H1 (cell line): ENCODE data around the gene MEGF11. TPM values are rescaled to one million over a fixed set of nuclear protein-coding genes. Genes with fewer than 3 reads are reported as not detected.

ENCODE experiments used
- CTCF ChIA-PET: fragments of 300-600 bp; sonication (Branson Sonifier 250); formaldehyde crosslinking; loops from one replicate; lab custom pipeline; 2021; ENCODE audit not compliant: partially characterized antibody; lab: Charles Lee
- POLR2A ChIA-PET: fragments of 300-600 bp; sonication (Branson Sonifier 250); formaldehyde crosslinking; loops from one replicate; lab custom pipeline; 2021; ENCODE audit warnings: inconsistent platforms; ENCODE audit not compliant: partially characterized antibody; lab: Charles Lee
- DNase-seq, 2 experiments: peaks; one replicate each; pipeline versions ENCODE4 v3.0.0 to v3.0.0-alpha.2; 2010 to 2022; ENCODE audit warnings: low spot score in 2 of 2, low read depth in 1 of 2, mixed read lengths in 1 of 2
- FAIRE-seq: peaks from 2 replicates; lab custom pipeline; 2011; peaks lifted over from hg19 to GRCh38; lab: Jason Lieb, UNC
- H2AFZ ChIP-seq: 2 replicates; pipeline ENCODE4 v1.8.1; 2012; ENCODE audit warnings: low read length, inconsistent platforms
- H2AK5ac ChIP-seq: 2 replicates; pipeline ENCODE4 v1.6.1; 2013; ENCODE audit warnings: low read depth, low read length
- H2BK120ac ChIP-seq: replicated peaks from 2 replicates; pipeline ENCODE3; 2013; ENCODE audit warnings: low read depth, low read length, inconsistent platforms
- H2BK12ac ChIP-seq: 2 replicates; pipeline ENCODE4 v1.6.1; 2013; ENCODE audit warnings: low read depth, low read length
- H2BK15ac ChIP-seq: 2 replicates; pipeline ENCODE4 v1.6.1; 2013; ENCODE audit warnings: low read length
- H2BK20ac ChIP-seq: 2 replicates; pipeline ENCODE4 v1.6.1; 2013; ENCODE audit warnings: low read length
- H2BK5ac ChIP-seq: 2 replicates; pipeline ENCODE4 v1.6.1; 2013; ENCODE audit warnings: low read depth, low read length
- H3K14ac ChIP-seq: 2 replicates; pipeline ENCODE4 v1.6.1; 2013; ENCODE audit warnings: inconsistent platforms; ENCODE audit not compliant: insufficient read length
- H3K18ac ChIP-seq: 2 replicates; pipeline ENCODE4 v1.6.1; 2013; ENCODE audit warnings: low read length; ENCODE audit errors: extremely low read depth
- H3K23ac ChIP-seq: 2 replicates; pipeline ENCODE4 v1.6.1; 2013; ENCODE audit warnings: inconsistent platforms; ENCODE audit not compliant: insufficient read length
- H3K23me2 ChIP-seq: 2 replicates; pipeline ENCODE4 v1.6.1; 2013; ENCODE audit warnings: low read depth, low read length
- H3K27ac ChIP-seq: 2 replicates; pipeline ENCODE4 v1.6.1; 2011; ENCODE audit warnings: low read depth, low read length, inconsistent platforms
- H3K27me3 ChIP-seq, 4 experiments: replicated peaks in 1 of 4; 1 replicate in 1 of 4; 2 replicates in 3 of 4; pipeline versions ENCODE4 v1.6.1 to v1.8.1; 2011 to 2013; ENCODE audit warnings: low read length in 3 of 4, mild to moderate bottlenecking in 3 of 4, inconsistent platforms in 2 of 4, mixed read lengths in 2 of 4, moderate library complexity in 1 of 4; ENCODE audit not compliant: control insufficient read depth in 3 of 4, insufficient read depth in 3 of 4; ENCODE audit errors: extremely low read depth in 1 of 4
- H3K36me3 ChIP-seq, 4 experiments: 2 replicates each; pipeline versions ENCODE4 v1.6.1 to v1.8.1; 2011 to 2013; ENCODE audit warnings: mild to moderate bottlenecking in 4 of 4, low read length in 3 of 4, moderate library complexity in 2 of 4, control low read depth in 1 of 4, inconsistent platforms in 1 of 4; ENCODE audit not compliant: insufficient read depth in 4 of 4, control insufficient read depth in 2 of 4
- H3K4ac ChIP-seq: replicated peaks from 2 replicates; pipeline ENCODE3; 2013; ENCODE audit warnings: low read length, low read depth, mixed read lengths, inconsistent platforms; ENCODE audit not compliant: insufficient read length
- H3K4me1 ChIP-seq, 4 experiments: replicated peaks in 1 of 4; 1 replicate in 1 of 4; 2 replicates in 3 of 4; pipeline versions ENCODE4 v1.6.1 to v1.8.1; 2011 to 2013; ENCODE audit warnings: low read length in 3 of 4, inconsistent platforms in 2 of 4, mixed read lengths in 1 of 4; ENCODE audit not compliant: insufficient read depth in 4 of 4, control insufficient read depth in 3 of 4
- H3K4me2 ChIP-seq, 2 experiments: 2 replicates each; pipeline versions ENCODE4 v1.6.1 to v1.8.1; 2011 to 2013; ENCODE audit warnings: low read depth in 2 of 2, low read length in 2 of 2, control low read depth in 1 of 2, inconsistent platforms in 1 of 2, mild to moderate bottlenecking in 1 of 2; ENCODE audit not compliant: insufficient read depth in 1 of 2
- H3K4me3 ChIP-seq, 4 experiments: fragments of 200-600, 300-600 bp in 1 of 4; sonication (generic), shearing (Covaris generic), sonication (Bioruptor Twin) in 1 of 4; 2 replicates each; pipeline versions ENCODE4 v1.5.1 to v1.8.1; 2011 to 2016; ENCODE audit warnings: low read length in 4 of 4, low read depth in 3 of 4, control low read depth in 2 of 4, inconsistent platforms in 2 of 4, mild to moderate bottlenecking in 2 of 4, mixed read lengths in 1 of 4, moderate library complexity in 1 of 4; ENCODE audit not compliant: insufficient read depth in 2 of 4; ENCODE audit errors: extremely low read depth in 1 of 4
- H3K56ac ChIP-seq: replicated peaks from 2 replicates; pipeline ENCODE3; 2013; ENCODE audit warnings: low read depth, mild to moderate bottlenecking, mixed read lengths, low read length, inconsistent platforms; ENCODE audit not compliant: insufficient read length
- H3K79me1 ChIP-seq: 2 replicates; pipeline ENCODE4 v1.6.1; 2013; ENCODE audit warnings: low read depth, low read length, control low read depth
- H3K79me2 ChIP-seq, 2 experiments: 2 replicates each; pipeline versions ENCODE4 v1.6.1 to v1.8.1; 2012 to 2013; ENCODE audit warnings: low read length in 2 of 2, mild to moderate bottlenecking in 2 of 2, inconsistent platforms in 1 of 2; ENCODE audit not compliant: insufficient read depth in 2 of 2, control insufficient read depth in 1 of 2
- H3K9ac ChIP-seq, 4 experiments: replicated peaks in 1 of 4; 1 replicate in 1 of 4; 2 replicates in 3 of 4; pipeline versions ENCODE4 v1.6.1 to v1.8.1; 2011 to 2013; ENCODE audit warnings: low read depth in 3 of 4, low read length in 3 of 4, control low read depth in 2 of 4, mild to moderate bottlenecking in 2 of 4, moderate library complexity in 2 of 4, inconsistent platforms in 1 of 4; ENCODE audit errors: extremely low read depth in 1 of 4
- H3K9me3 ChIP-seq, 2 experiments: 2 replicates each; pipeline versions ENCODE4 v1.6.1 to v1.8.1; 2012 to 2013; ENCODE audit warnings: mild to moderate bottlenecking in 2 of 2, moderate library complexity in 2 of 2, control low read depth in 1 of 2, inconsistent platforms in 1 of 2, low read depth in 1 of 2, low read length in 1 of 2, mixed read lengths in 1 of 2; ENCODE audit not compliant: insufficient read depth in 2 of 2
- H4K20me1 ChIP-seq, 2 experiments: replicated peaks in 1 of 2; 2 replicates each; pipeline versions ENCODE3 to v1.8.1; 2011 to 2013; ENCODE audit warnings: inconsistent platforms in 2 of 2, low read length in 2 of 2, mild to moderate bottlenecking in 1 of 2; ENCODE audit not compliant: insufficient read depth in 2 of 2, control insufficient read depth in 1 of 2
- H4K5ac ChIP-seq: 2 replicates; pipeline ENCODE4 v1.6.1; 2013; ENCODE audit warnings: low read length, low read depth, mixed read lengths, inconsistent platforms; ENCODE audit not compliant: insufficient read length
- H4K8ac ChIP-seq: 2 replicates; pipeline ENCODE4 v1.8.0; 2013; ENCODE audit warnings: mild to moderate bottlenecking, moderate library complexity, low read length, inconsistent platforms; ENCODE audit not compliant: insufficient read depth; ENCODE audit errors: extremely low read depth
- H4K91ac ChIP-seq: replicated peaks from 2 replicates; pipeline ENCODE3; 2013; ENCODE audit warnings: low read length, mixed read lengths, inconsistent platforms; ENCODE audit not compliant: insufficient read length
- BRCA1 ChIP-seq: IDR thresholded peaks from 2 replicates; pipeline ENCODE4 v1.6.1; 2012; ENCODE audit warnings: low read depth, low read length, improper control_type of control experiment
- CBX8 ChIP-seq: fragments of 300-800, 300-1000 bp; sonication (generic); IDR thresholded peaks from 2 replicates; pipeline ENCODE4 v1.7.1; 2016; ENCODE audit warnings: low read depth, low read length, borderline replicate concordance
- EP300 ChIP-seq, 2 experiments: IDR thresholded peaks; 1 replicate in 1 of 2; 2 replicates in 1 of 2; pipeline ENCODE4 v1.6.1; 2011 to 2012; ENCODE audit warnings: low read depth in 2 of 2, low read length in 2 of 2, mild to moderate bottlenecking in 2 of 2, borderline replicate concordance in 1 of 2, inconsistent platforms in 1 of 2, moderate library complexity in 1 of 2
- HDAC6 ChIP-seq: IDR thresholded peaks from one replicate; pipeline ENCODE4 v1.7.1; 2012; ENCODE audit warnings: low read depth, mild to moderate bottlenecking, inconsistent platforms, low read length, moderate library complexity
- KDM4A ChIP-seq: IDR thresholded peaks from one replicate; pipeline ENCODE4 v1.7.1; 2012; ENCODE audit warnings: low read depth, mild to moderate bottlenecking, moderate library complexity, low read length, inconsistent platforms; ENCODE audit not compliant: severe bottlenecking
- NANOG ChIP-seq: IDR thresholded peaks from 2 replicates; pipeline ENCODE4 v1.6.1; 2011; ENCODE audit warnings: low read length, low read depth, mild to moderate bottlenecking, inconsistent platforms; ENCODE audit not compliant: insufficient read depth, poor library complexity, severe bottlenecking
- POLR2AphosphoS5 ChIP-seq: IDR thresholded peaks from 2 replicates; pipeline ENCODE4 v1.6.1; 2011; ENCODE audit warnings: low read depth, low read length
- RAD21 ChIP-seq, 2 experiments: IDR thresholded peaks in 1 of 2; conservative IDR thresholded peaks in 1 of 2; 2 replicates each; pipeline ENCODE4 v1.6.1; 2011; ENCODE audit warnings: low read depth in 2 of 2, low read length in 2 of 2, improper control_type of control experiment in 1 of 2, inconsistent platforms in 1 of 2, mild to moderate bottlenecking in 1 of 2, moderate library complexity in 1 of 2
- RNF2 ChIP-seq: fragments of 200-900, 300-1000 bp; sonication (generic); IDR thresholded peaks from 2 replicates; pipeline ENCODE4 v1.7.1; 2016; ENCODE audit warnings: borderline replicate concordance, low read depth, mild to moderate bottlenecking, antibody characterized with exemption, low read length; ENCODE audit not compliant: poor library complexity, severe bottlenecking; ENCODE audit errors: missing control alignments
- SIN3A ChIP-seq, 2 experiments: IDR thresholded peaks in 1 of 2; conservative IDR thresholded peaks in 1 of 2; 2 replicates each; pipeline ENCODE4 v1.6.1; 2011 to 2012; ENCODE audit warnings: low read length in 2 of 2, improper control_type of control experiment in 1 of 2, low read depth in 1 of 2, mild to moderate bottlenecking in 1 of 2
- SP1 ChIP-seq: IDR thresholded peaks from 2 replicates; pipeline ENCODE4 v1.6.1; 2011; ENCODE audit warnings: low read depth, low read length
- SUZ12 ChIP-seq: fragments of 200-600 bp; sonication (generic); IDR thresholded peaks from 2 replicates; pipeline ENCODE4 v1.6.1; 2012; ENCODE audit warnings: mild to moderate bottlenecking, inconsistent platforms, low read length, moderate library complexity, mixed read lengths
- TCF12 ChIP-seq: IDR thresholded peaks from 2 replicates; pipeline ENCODE4 v1.6.1; 2011; ENCODE audit warnings: low read depth, mild to moderate bottlenecking, low read length
- WGBS, 2 experiments: shearing (Covaris generic) in 1 of 2; methylation state at CpG; one replicate each; pipeline versions ENCODE4 v1.1.6 to v1.1.7; 2013 to 2015; ENCODE audit warnings: low lambda C conversion rate in 2 of 2, mixed read lengths in 2 of 2, inconsistent platforms in 1 of 2, low coverage in 1 of 2, missing lambda C conversion rate in 1 of 2; ENCODE audit not compliant: insufficient replicate concordance in 2 of 2, insufficient coverage in 1 of 2, insufficient read length in 1 of 2; ENCODE audit errors: extremely low coverage in 1 of 2, missing lambda C conversion rate in 1 of 2; 5-methylcytosine and 5-hydroxymethylcytosine counted together
- polyA plus RNA-seq, 7 experiments: library from polyadenylated mRNA; depleted of rRNA in 3 of 7; stranded (reverse) in 5 of 7; unstranded in 2 of 7; fragments of >200 nt in 5 of 7; fragments of 200-250 nt in 2 of 7; gene quantifications; 1 replicate in 5 of 7; 2 replicates in 1 of 7; 4 replicates in 1 of 7; pipeline versions ENCODE4 v1.2.1 to v1.2.3, GENCODE V29; 2011 to 2013; ENCODE audit warnings: missing spikeins in 2 of 7, mixed read lengths in 2 of 7
- total RNA-seq: library from RNA; stranded (reverse); fragmentation: NEBNext Ultra II Directional; extraction: Animal tissue kit (Norgen Biotek cat#: 25700); gene quantifications from 2 replicates; pipeline ENCODE4 v1.2.1, GENCODE V29; 2021

The MEGF11 gene
- total and polyA plus RNA-seq, 2 of the 8 experiments (the other 6 are each of a cell fraction or from before 2014, with no cell fraction given), result 4.4 to 4.8 TPM

GRCh38 chr15:66149871-66150270, 103.7 kb downstream of the MEGF11 start:
- Histone ChIP-seq H3K23me2 (no peaks in the 10 kb centered on the region; the same call in 1 of the 2 replicates), H3K18ac (no peak overlapping the region), H3K56ac (no peak overlapping the region), H2AFZ (no peak overlapping the region), H2BK20ac (no peak overlapping the region), H3K23ac (no peak overlapping the region), H2BK12ac (no peak overlapping the region), H4K8ac (no peak overlapping the region), H3K36me3 (no peaks in the 10 kb centered on the region), H3K27me3 (no peaks in the 10 kb centered on the region), H2AK5ac (no peak overlapping the region), H3K4ac (no peak overlapping the region), H2BK5ac (no peak overlapping the region), H4K20me1 (no peaks in the 10 kb centered on the region), H3K9ac (no peak overlapping the region), H2BK120ac (no peak overlapping the region), H3K4me3 (no peak overlapping the region), H3K79me1 (no peaks in the 10 kb centered on the region), H4K5ac (no peak overlapping the region), H3K9me3 (no peaks in the 10 kb centered on the region), H3K4me1 (no peaks in the 10 kb centered on the region; a peak in 1 of 7 replicates), H3K27ac (no peak overlapping the region), H3K4me2 (no peak overlapping the region), H3K14ac (no peak overlapping the region), H3K79me2 (no peaks in the 10 kb centered on the region), H4K91ac (no peak overlapping the region), H2BK15ac (no peak overlapping the region)
- ChIA-PET POLR2A (no interaction called here), CTCF (interaction anchor here (1.0 kb wide), 1 partner anchor 29 kb away, joined by 3 read pairs; no protein-coding TSS in a partner anchor)
- DNase-seq (no peak), FAIRE-seq (no peak)
- 71% methylated on average over 9 of the region's 9 CpGs; no CpG with 5 or more reads in 1 of the 2 experiments for WGBS, 2 experiments
- no peak for TF ChIP-seq BRCA1
- no peak for TF ChIP-seq CBX8
- no peak for TF ChIP-seq HDAC6
- TF ChIP-seq SIN3A (conservative IDR thresholded peaks at IDR 0.05 in 1 of 2, IDR thresholded peaks at IDR 0.05 in 1 of 2; ENCODE audit: low read depth in 1 of 2, low read length in 2 of 2), result no peak
- no peak for TF ChIP-seq KDM4A
- no peak for TF ChIP-seq RNF2
- no peak for TF ChIP-seq SUZ12
- TF ChIP-seq SP1, result no peak
- no peak for TF ChIP-seq EP300 (IDR thresholded peaks at IDR 0.05; ENCODE audit: borderline replicate concordance in 1 of 2, low read depth in 2 of 2, low read length in 2 of 2)
- no peak for TF ChIP-seq POLR2AphosphoS5
- TF ChIP-seq RAD21 (IDR thresholded peaks at IDR 0.05 in 1 of 2, conservative IDR thresholded peaks at IDR 0.05 in 1 of 2; ENCODE audit: low read depth in 2 of 2, low read length in 2 of 2), result no peak
- no peak for TF ChIP-seq TCF12
- TF ChIP-seq NANOG, result no peak
